Activated CD8-positive, alpha-beta memory T cell treated with anti-CD3 and anti-CD28 coated beads, Interleukin-2, amount 50 U/mL, for 48 hours (primary cell): ENCODE measurements around the gene SRRD.
"Not testable (repeated sequence)": the region's sequence is repeated elsewhere in the genome, so short reads cannot be mapped to it uniquely, and the experiment has no call there.

Experiments
- DNase-seq: peaks from one replicate; pipeline ENCODE4 v3.0.0-alpha.2; 2020

Gene SRRD

GRCh38 chr22:26525946-26526564 lies 42.4 kb downstream of the SRRD start:
- no peak for DNase-seq

- DNase-seq, result no peak
Observed at GRCh38 chr22:26527167-26527566, 43.5 kb downstream of the SRRD start.

- no peak for DNase-seq
Observed at GRCh38 chr22:26527574-26528465, 44.1 kb downstream of the SRRD start.

- DNase-seq, result not testable (repeated sequence)
Observed at GRCh38 chr22:26528518-26528917, 44.8 kb downstream of the SRRD start.

- no peak for DNase-seq
Observed at GRCh38 chr22:26529345-26529744, 45.7 kb downstream of the SRRD start.

- DNase-seq, result no peak
Observed at GRCh38 chr22:26534171-26534855, 50.6 kb downstream of the SRRD start.

GRCh38 chr22:26534874-26535602 lies 51.4 kb downstream of the SRRD start:
- no peak for DNase-seq

GRCh38 chr22:26535603-26535908 lies 51.9 kb downstream of the SRRD start:
- DNase-seq, result no peak

- no peak for DNase-seq
Observed at GRCh38 chr22:26536056-26536761, 52.5 kb downstream of the SRRD start.

- no peak for DNase-seq
Observed at GRCh38 chr22:26536762-26537134, 53.1 kb downstream of the SRRD start.

- no peak for DNase-seq
Observed at GRCh38 chr22:26540119-26540518, 56.4 kb downstream of the SRRD start.

- no peak for DNase-seq
Observed at GRCh38 chr22:26541167-26541819, 57.6 kb downstream of the SRRD start.

- no peak for DNase-seq
Observed at GRCh38 chr22:26542831-26543230, 59.2 kb downstream of the SRRD start.
